Lung (tissue), 12 donors: ENCODE measurements around the gene SEPTIN2. TPM values are rescaled to one million over a fixed set of nuclear protein-coding genes. Genes with fewer than 3 reads are reported as not detected.
"Not testable (repeated sequence)": the region's sequence is repeated elsewhere in the genome, so short reads cannot be mapped to it uniquely, and the experiment has no call there.

ENCODE experiments used
- ATAC-seq: fragments of 200-7000 bp; cut with Tn5 transposase; one replicate; pipeline ENCODE4 v1.9.1; 2020; ENCODE audit warnings: moderate number of reproducible peaks; ENCODE audit not compliant: insufficient read depth, low FRiP score
- DNase-seq, 3 donors: peaks; one replicate each; pipeline ENCODE4 v3.0.0-alpha.2; 2013 to 2017
- H3K27ac ChIP-seq, 2 donors: one replicate each; pipeline ENCODE4 v1.5.1; 2013; ENCODE audit warnings: mild to moderate bottlenecking in 2 of 2, moderate library complexity in 2 of 2, control low read depth in 1 of 2, inconsistent platforms in 1 of 2, low read depth in 1 of 2, low read length in 1 of 2
- H3K27me3 ChIP-seq, 3 donors: one replicate each; pipeline ENCODE4 v1.5.1; 2013; ENCODE audit warnings: low read length in 2 of 3; ENCODE audit not compliant: control insufficient read depth in 3 of 3, insufficient read depth in 3 of 3
- H3K36me3 ChIP-seq, 4 donors: one replicate each; pipeline ENCODE4 v1.5.1; 2013; ENCODE audit warnings: low read length in 4 of 4, mild to moderate bottlenecking in 1 of 4, moderate library complexity in 1 of 4; ENCODE audit not compliant: control insufficient read depth in 4 of 4, insufficient read depth in 4 of 4
- H3K4me1 ChIP-seq, 5 donors: one replicate each; pipeline ENCODE4 v1.5.1; 2013; ENCODE audit warnings: low read length in 5 of 5, mild to moderate bottlenecking in 2 of 5, moderate library complexity in 1 of 5; ENCODE audit not compliant: control insufficient read depth in 5 of 5, insufficient read depth in 5 of 5
- H3K4me3 ChIP-seq: one replicate; pipeline ENCODE4 v1.5.1; 2013; ENCODE audit warnings: mild to moderate bottlenecking, control low read depth, moderate library complexity
- H3K9ac ChIP-seq, 2 donors: one replicate each; pipeline ENCODE4 v1.5.1; 2013; ENCODE audit warnings: low read length in 2 of 2, control low read depth in 1 of 2; ENCODE audit not compliant: insufficient read depth in 1 of 2
- H3K9me3 ChIP-seq, 4 donors: one replicate each; pipeline ENCODE4 v1.5.1; 2013; ENCODE audit warnings: low read length in 3 of 4, mild to moderate bottlenecking in 1 of 4, moderate library complexity in 1 of 4; ENCODE audit not compliant: control insufficient read depth in 4 of 4, insufficient read depth in 3 of 4
- WGBS, 2 donors: extraction: QIAGEN DNeasy Blood & Tissue Kit; methylation state at CpG; one replicate each; pipeline ENCODE4 v1.1.7; 2013; 5-methylcytosine and 5-hydroxymethylcytosine counted together
- polyA plus RNA-seq, 2 donors: library from polyadenylated mRNA; stranded (reverse); fragments of 200-250 nt; gene quantifications; one replicate each; pipeline ENCODE4 v1.2.1, GENCODE V29; 2013
- total RNA-seq, 2 donors: library from RNA; depleted of rRNA in 1 of 2; stranded (reverse); fragments of >200 nt in 1 of 2; gene quantifications; one replicate each; pipeline ENCODE4 v1.2.1, GENCODE V29; 2014 to 2021
- TF ChIP-seq, protein P1 (sequence below): IDR thresholded peaks from 2 replicates; pipeline ENCODE4 v1.5.1; 2012; ENCODE audit warnings: mild to moderate bottlenecking; ENCODE audit errors: control extremely low read depth, extremely low read depth
- donor health status: control.
- donor health status: control.
- donor health status: Bipolar disorder and iron deficiency.
- donor health status: healthy.
- donor health status: DM: yes; HTN: yes; CAD: no.

The SEPTIN2 gene
- total and polyA plus RNA-seq, 4 donors, result 114 to 755 (median 257) TPM

DNA sequence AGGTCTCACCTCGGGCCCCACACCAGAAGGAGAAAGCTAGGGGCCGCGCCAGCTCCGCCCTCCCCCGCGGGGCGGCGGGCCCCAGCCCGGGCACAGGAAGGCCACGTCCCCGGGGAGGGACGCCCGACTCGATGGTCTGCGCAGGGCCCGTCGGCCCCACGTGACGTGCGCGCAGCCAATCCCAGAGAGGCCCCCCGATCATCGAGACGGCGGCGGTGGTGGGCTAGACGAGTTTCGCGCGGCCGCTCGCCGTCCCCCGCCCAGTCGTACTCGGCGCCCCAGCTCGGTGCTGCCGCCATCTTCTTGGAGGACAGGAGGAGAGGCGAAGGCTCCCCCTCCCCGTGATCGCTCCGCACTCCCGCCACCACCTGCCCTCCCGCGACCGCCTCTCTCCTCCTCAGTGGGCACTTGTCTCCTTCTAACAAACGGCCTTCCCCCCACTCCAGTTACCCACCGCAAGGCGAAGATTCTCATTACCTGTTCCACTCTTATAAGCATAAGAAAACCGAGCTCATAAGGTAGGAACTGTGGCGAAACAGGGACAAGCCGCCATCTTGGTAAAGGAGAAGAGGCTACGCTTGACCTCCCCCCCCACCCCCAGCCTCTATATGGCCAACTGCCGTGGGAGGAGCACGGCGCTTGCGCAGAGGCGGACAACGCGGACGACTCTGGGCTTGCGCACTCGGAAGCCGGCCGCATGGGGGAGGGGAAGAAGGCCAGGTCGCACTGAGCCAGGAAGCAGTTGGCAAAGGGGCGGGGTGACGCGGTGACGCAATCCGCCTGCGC lies 439 bp upstream of the SEPTIN2 start, which contains the start of gene HDLBP:
Gene HDLBP (minus strand): TSS at position 580 of the 786 bp plus-strand sequence. CDS start 48,803 bp downstream, outside the sequence.
- H3K4me1 ChIP-seq, result peaks cover 3 to 42% (median 19%) of the 10 kb centered on the region in 5 donors
- WGBS, 2 donors, result 0% methylated on average over 60 to 73 of the region's 73 CpGs

DNA sequence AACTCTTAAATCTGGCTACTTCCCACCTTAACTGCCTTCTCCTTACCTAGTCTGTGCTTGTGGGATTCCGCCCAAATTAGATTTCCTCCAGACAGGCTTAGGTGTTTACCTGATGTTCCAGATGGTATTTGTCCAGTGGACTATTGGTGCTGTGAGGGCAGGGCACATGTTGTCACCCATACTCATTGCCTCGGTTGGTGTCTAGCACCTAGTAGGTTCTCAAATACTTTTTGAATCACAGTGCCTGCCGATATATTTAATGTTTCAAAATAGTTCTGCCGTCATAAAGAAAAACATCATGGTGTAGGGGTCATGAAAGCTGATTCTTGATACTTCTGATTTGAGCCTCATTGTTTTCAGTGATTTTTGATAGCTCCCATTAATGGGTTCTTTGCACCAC lies 1.1 kb downstream of the SEPTIN2 start:
- H3K4me1 ChIP-seq, result peaks cover 6 to 57% (median 28%) of the 10 kb centered on the region in 5 donors
- DNase-seq (peak in 1 of 3 donors; percentile 23), ATAC-seq (no peak)
- peaks cover 0 to 14% (median 4%) of the 10 kb centered on the region in 4 donors for H3K36me3 ChIP-seq
- H3K4me3 ChIP-seq, result peak overlapping the region; percentile 76
- WGBS, 2 donors, result 13 to 15% methylated on average over 4 of the region's 4 CpGs
- peak overlapping the region; percentile 90 to 92 for H3K27ac ChIP-seq
- H3K27me3 ChIP-seq, result no peaks in the 10 kb centered on the region
- peak overlapping the region; percentile 93 to 99 for H3K9ac ChIP-seq
- TF ChIP-seq, protein P1, sequence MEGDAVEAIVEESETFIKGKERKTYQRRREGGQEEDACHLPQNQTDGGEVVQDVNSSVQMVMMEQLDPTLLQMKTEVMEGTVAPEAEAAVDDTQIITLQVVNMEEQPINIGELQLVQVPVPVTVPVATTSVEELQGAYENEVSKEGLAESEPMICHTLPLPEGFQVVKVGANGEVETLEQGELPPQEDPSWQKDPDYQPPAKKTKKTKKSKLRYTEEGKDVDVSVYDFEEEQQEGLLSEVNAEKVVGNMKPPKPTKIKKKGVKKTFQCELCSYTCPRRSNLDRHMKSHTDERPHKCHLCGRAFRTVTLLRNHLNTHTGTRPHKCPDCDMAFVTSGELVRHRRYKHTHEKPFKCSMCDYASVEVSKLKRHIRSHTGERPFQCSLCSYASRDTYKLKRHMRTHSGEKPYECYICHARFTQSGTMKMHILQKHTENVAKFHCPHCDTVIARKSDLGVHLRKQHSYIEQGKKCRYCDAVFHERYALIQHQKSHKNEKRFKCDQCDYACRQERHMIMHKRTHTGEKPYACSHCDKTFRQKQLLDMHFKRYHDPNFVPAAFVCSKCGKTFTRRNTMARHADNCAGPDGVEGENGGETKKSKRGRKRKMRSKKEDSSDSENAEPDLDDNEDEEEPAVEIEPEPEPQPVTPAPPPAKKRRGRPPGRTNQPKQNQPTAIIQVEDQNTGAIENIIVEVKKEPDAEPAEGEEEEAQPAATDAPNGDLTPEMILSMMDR, result no peak
- H3K9me3 ChIP-seq, result no peaks in the 10 kb centered on the region

More for the DNA sequence above, 439 bp upstream of the SEPTIN2 start, which contains the start of gene HDLBP:
- Histone ChIP-seq H3K9ac (peak within 1 kb of the TSS; percentile 93 to 99), H3K27ac (peak within 1 kb of the TSS; percentile 98 to 99), H3K4me3 (peak within 1 kb of the TSS; percentile 76), H3K27me3 (no peaks in the 10 kb centered on the region), H3K36me3 (peaks cover 0 to 14% (median 4%) of the 10 kb centered on the region in 4 donors), H3K9me3 (no peaks in the 10 kb centered on the region)
- peak; percentile 100 for DNase-seq
- peak; percentile 87 for ATAC-seq
- TF ChIP-seq, protein P1, result peak; percentile 18

DNA sequence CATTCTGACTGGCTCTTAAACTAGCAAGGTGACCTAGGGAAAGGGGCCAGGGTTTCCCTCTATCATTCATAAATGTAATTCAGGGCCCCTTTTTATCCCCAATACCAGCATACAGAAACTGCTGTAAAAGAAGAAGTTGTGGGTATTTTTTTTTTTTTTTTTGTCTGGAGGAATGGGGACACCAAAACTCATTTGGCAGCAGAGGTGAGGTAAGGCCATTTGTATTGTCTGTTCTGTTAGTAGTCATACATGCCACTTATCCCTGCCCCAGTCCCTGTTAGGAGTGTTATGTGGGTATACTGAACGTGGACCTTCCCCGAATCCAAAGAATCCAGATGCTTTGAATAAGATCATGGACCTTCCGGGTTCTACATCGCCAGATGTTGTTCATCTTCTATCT lies 1.7 kb downstream of the SEPTIN2 start:
- TF ChIP-seq, protein P1, result no peak
- ATAC-seq (no peak), DNase-seq (no peak)
- peaks cover 0 to 14% (median 4%) of the 10 kb centered on the region in 4 donors for H3K36me3 ChIP-seq
- peaks cover 6 to 59% (median 30%) of the 10 kb centered on the region in 5 donors for H3K4me1 ChIP-seq
- no peaks in the 10 kb centered on the region for H3K9me3 ChIP-seq
- WGBS, 2 donors, result 64 to 74% methylated on average over 4 of the region's 4 CpGs
- no peak overlapping the region for H3K4me3 ChIP-seq
- H3K27me3 ChIP-seq, result no peaks in the 10 kb centered on the region
- peak overlapping the region; percentile 93 to 99 for H3K9ac ChIP-seq
- peak overlapping the region in 1 of 2 donors; percentile 21 for H3K27ac ChIP-seq

DNA sequence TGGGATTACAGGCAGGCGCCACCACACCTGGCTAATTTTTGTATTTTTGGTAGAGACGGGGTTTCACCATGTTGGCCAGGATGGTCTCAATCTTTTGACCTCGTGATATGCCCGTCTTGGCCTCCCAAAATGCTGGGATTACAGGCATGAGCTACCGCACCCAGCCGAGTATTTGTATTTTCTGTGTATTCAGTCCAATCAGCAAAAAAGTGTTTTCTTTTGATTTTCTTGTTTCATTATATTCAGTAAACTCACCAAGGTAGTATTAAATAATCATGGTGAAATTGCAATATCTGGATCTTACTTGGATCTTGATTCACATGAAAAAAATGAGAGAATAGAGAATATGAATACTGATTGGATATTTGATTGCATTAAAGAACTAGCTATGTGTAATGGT lies 3.1 kb downstream of the SEPTIN2 start:
- not testable (repeated sequence) for H3K9me3 ChIP-seq, H3K9ac ChIP-seq, H3K27ac ChIP-seq, H3K4me3 ChIP-seq, ATAC-seq, DNase-seq, H3K27me3 ChIP-seq
- H3K36me3 ChIP-seq, result peaks cover 0 to 14% (median 5%) of the 10 kb centered on the region in 4 donors
- 92 to 93% methylated on average over 6 of the region's 6 CpGs for WGBS, 2 donors
- H3K4me1 ChIP-seq, result peaks cover 6 to 67% (median 23%) of the 10 kb centered on the region in 5 donors
